T follicular helper cell (primary cell): ENCODE results near the gene PLP2.
"Not testable (repeated sequence)": the region's sequence is repeated elsewhere in the genome, so short reads cannot be mapped to it uniquely, and the experiment has no call there.

Experiments
- DNase-seq: peaks from one replicate; pipeline ENCODE4 v3.0.0-alpha.2; 2020; ENCODE audit warnings: low read depth
- total RNA-seq, 2 experiments: gene quantifications; one replicate each; lab custom pipeline; 2026; lab: John Stamatoyannopoulos, UW

The PLP2 gene, protein sequence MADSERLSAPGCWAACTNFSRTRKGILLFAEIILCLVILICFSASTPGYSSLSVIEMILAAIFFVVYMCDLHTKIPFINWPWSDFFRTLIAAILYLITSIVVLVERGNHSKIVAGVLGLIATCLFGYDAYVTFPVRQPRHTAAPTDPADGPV
- 65.7 to 189 reads per million in 2 experiments for total RNA-seq

DNA sequence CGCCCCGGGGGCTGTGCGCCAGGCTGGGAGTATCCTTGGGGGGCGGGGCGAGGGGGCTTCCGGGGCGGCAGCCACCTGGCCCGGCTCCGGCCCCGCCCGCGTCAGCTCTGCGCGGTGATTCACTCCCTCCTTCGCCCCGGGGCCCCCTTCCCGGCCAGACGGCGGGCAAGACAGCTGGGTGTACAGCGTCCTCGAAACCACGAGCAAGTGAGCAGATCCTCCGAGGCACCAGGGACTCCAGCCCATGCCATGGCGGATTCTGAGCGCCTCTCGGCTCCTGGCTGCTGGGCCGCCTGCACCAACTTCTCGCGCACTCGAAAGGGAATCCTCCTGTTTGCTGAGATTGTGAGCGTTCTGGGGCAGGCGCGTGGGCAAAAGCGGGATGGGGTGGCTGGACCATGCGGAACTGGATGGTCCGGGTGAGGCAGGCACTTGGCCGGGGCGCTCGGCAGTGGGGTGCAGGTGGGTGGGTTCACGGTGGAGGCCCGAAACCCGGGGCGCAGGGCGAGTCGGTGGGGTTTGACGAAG lies at the start of gene PLP2:
Gene PLP2, plus strand, starts transcription at position 147 of the 528 bp plus-strand sequence. Its CDS starts 103 bp downstream, at position 250.
- DNase-seq = peak; percentile 57

DNA sequence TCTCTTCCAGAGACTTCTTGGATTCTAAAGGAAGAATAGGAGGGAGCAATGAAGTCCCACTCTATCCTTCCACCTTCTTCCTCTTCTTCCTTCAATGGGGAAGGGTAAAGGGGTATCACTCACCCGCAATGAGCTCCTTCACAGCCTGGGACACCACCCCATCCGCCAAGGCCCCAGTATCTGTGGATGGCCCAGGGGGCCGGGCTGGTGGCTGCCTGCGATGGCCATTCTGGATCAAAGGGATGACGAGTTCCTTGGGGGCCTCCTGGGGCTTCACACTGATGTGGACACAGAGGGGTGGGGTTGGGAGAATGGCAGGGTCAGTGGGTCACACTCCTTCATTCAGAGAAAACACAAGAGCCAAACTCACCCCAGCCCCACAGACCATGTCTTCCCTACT lies 49.2 kb upstream of the PLP2 start:
- no peak for DNase-seq

DNA sequence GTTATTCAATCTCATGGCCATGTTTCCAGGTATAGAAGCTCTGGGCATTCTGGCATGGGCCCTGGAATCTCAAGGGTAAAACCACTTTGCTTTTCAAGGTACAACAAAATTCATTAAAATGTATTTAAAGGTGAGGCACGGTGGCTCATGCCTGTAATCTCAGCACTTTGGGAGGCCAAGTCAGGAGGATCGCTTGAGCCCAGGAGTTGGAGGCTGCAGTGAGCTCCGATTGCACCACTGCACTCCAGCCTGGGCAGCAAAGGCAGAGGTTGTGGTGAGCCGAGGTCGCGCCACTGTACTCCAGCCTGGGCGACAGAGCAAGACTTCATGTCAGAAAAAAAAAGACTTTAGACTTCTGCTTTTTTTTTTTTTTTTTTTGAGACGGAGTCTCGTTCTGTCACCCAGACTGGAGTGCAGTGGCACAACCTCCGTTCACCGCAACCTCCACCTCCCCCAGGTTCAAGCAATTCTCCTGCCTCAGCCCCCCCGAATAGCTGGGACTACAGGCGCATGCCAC lies 43.9 kb upstream of the PLP2 start:
- DNase-seq = not testable (repeated sequence)

DNA sequence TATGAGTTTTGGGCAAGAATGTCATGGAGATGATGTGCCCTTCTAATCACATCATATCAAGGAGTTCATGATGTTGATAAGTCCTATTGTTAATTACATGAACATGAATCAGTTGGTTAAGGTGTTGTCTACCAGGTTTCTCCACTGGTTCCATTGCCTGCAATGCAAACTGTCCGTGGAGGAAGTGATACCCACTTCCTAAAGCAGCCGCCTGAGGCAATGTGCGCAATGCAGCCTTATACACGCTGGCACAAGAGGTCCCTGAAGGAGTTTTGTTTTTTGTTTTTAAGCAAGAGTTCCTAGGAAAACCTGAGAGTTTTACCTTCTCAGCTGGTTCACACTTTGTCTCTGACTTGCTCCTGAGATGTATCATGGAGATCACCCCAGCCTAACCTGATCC lies 42.3 kb upstream of the PLP2 start:
- DNase-seq = no peak

DNA sequence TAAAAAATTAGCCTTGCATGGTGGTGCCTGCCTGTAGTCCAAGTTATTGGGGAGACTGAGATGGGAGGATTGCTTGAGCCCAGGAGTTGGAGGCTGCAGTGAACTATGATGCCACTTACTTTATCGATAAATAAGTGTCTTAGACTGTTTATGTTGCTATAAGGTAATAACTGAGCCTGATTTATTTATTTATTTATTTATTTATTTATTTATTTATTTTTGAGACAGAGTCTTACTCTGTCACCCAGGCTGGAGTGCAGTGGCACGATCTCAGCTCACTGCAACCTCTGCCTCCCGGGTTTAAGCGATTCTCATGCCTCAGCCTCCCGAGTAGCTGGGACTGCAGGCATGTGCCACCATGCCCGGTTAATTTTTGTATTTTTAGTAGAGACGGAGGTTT lies 39.4 kb upstream of the PLP2 start:
- DNase-seq = not testable (repeated sequence)

DNA sequence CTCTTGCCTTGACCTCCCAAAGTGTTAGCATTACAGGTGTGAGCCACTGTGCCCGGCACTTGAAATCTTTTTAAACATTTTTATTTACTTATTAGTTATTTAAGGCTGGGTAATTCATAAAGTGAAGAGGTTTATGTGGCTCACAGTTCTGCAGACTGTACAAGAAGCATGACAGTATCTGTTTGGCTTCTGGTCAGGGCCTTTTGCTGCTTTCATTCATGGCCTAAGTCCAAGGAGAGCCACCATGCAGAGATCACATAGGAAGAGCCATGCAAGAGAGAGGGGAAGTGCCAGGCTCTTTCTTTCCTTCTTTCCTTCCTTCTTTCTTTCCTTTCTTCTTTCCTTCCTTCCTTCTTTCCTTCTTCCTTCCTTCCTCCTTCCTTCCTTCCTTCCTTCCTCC lies 37.9 kb upstream of the PLP2 start:
- DNase-seq = no peak

DNA sequence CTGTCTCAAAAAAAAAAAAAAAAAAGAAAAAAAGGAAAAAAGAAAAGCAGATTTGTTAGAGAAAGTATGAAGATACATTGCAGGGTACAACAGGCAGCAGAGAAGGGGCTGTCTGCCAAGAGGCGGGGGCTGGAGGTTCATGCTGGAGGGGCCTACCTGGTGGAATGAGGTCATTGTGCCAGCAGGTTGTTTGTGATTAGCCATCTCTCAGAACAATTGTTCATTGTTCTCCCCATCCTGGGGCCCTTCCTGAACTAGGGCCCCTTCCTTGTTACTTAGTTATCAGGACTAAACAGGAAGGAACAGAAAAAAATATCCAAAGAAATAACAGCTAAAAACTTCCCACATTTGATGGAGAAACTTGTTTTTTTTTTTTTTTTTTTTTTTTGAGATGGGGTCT lies 34.2 kb upstream of the PLP2 start:
- no peak for DNase-seq

DNA sequence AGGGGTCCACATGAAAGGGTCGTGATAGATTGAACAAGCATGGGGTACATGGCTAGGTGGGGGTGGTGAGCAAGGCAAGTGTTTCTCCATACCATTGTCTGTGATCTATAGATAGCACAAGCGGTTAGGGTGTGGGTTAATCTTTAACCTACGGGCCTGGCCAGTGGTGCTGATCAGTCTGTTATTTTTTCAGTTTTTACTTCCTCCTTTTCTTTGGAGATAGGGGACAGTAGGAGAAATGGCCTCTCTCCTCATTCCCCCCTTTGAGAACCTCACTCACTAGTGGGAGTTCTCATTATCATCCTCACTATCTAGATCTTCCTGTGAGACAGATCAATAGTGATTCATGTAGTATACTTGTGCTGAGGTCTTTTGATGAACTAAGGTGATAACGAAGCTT lies 32.0 kb upstream of the PLP2 start:
- no peak for DNase-seq

DNA sequence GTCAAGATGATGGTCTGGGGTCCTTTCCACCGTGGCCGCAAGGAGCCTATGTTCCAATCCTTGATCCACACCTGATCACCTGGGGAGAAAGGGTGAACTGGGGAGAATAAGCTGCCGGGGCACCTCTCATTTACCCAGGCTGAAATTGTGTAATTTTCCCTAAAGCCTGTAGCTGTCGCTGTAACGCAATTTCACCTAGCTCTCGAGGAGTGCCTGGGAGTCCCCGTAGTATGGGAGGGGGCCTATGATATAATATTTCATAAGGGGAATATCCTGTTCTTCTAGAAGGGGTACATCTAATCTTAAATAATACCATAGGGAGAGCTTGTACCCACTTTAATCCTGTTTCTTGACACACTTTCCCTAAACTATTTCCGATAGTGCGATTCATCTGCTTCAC lies 29.4 kb upstream of the PLP2 start:
- DNase-seq = not testable (repeated sequence)

DNA sequence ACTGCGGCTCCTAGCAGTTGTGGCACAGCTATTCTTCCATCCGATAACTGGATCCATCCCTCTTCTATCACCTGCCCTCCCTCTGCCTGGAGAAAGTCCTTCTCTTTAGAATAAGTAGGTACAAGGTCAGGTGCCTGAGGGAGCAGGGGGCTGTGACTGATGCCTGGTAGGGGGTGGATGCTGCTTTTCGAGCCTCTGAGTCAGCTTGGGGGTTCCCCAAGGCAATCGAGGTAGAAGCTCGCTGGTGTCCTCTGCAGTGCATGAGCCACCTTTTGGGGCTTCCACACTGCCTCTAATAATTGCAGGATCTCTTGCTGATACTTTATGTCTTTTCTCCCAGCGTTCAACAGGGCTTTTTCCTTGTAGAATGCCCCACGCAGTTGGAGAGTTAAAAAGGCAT lies 28.5 kb upstream of the PLP2 start:
- DNase-seq = not testable (repeated sequence)

DNA sequence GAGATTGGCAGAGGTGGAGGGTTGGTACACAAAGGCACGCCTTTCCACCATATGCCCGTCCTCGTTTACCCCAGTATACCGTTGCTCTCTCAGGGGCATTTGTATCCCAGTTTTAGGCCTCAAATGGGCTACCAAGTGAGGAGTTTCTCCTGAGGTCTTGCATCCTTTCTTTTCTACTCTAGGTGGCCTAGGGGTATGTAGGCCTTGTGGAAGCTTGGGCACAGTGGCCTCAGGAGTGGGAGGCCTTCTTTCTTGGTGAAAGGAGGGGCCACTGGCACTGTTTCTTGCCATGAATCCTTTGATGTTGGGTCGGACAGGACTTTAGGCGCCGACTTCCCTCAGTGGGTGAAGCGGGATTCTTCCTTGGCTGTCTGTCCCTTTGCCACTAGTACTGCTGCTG lies 24.4 kb upstream of the PLP2 start:
- DNase-seq = no peak

DNA sequence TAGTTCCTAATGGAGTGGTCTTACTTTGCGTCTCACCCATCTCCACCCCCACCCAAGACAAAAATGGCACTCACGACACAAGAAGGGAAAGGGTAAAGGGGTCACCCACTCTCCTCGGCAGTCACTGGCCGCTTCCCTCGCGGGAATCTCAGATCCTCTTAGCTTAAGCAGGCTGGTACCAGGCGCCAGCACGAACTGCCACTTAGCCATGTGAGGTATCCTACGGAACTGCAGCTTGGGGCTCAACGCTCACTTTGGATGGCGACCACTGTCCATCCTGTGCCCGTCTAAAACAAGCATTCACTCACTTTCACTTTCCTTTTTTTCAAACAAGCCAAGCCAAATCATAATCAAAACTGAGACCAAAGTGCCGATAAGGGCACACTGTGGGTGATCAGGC lies 23.8 kb upstream of the PLP2 start:
- DNase-seq = no peak

DNA sequence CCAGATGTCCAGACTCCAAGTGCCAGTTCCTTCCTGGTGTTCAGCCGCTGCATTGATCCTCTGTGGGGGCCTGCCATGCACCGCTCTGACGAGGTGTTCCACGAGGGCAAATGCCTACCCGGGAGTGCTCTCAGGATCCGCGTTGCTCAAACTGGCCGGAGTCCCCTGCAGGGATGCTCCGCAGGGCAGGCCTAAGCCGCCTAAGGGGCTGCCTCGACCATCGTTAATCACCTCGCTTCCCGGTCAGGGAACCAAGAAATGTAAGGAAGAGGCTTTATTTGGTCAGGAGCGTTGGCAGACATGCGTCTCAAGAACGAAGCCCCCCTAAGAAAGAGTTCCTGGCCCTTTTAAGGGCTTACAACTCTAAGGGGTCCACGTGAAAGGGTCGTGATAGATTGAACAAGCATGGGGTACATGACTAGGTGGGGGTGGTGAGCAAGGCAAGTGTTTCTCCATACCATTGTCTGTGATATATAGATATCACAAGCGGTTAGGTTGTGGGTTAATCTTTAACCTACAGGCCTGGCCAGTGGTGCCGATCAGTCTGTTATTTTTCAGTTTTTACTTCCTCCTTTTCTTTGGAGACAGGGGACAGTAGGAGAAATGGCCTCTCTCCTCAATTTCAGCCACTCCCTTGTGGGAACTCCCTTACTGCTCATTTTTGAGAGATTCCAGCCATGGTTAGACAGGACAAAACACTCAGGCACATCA lies 23.2 kb upstream of the PLP2 start:
- not testable (repeated sequence) for DNase-seq

DNA sequence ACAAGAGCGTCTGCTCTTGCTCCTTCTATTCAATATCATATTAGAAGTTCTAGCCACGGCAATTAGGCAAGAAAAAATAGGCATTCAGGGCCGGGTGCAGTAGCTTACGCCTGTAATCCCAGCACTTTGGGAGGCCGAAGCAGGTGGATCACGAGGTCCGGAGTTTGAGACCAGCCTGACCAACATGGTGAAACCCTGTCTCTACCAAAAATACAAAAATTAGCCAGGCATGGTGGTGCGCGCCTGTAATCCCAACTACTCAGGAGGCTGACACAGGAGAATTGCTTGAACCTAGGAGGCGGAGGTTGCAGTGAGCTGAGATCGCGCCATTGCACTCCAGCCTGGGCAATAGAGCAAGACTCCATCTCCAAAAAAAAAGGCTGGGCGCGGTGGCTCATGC lies 22.4 kb upstream of the PLP2 start:
- not testable (repeated sequence) for DNase-seq

DNA sequence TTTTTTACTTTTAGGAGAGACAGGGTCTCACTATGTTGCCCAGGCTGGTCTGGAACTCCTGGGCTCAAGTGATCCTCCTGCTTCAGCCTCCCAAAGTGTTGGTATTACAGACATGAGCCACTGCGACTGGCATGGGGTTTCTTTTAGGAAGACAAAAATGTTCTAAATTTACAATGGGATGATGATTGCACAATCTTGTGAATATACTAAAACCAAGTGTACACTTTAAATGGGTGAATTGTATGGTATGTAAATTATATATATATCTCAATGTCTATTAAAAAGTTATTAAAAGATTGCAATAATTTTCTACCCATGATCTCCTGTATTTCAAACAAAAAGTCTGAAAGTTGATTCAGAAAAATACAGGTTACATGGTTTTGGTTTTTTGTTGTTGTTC lies 18.2 kb upstream of the PLP2 start:
- no peak for DNase-seq

DNA sequence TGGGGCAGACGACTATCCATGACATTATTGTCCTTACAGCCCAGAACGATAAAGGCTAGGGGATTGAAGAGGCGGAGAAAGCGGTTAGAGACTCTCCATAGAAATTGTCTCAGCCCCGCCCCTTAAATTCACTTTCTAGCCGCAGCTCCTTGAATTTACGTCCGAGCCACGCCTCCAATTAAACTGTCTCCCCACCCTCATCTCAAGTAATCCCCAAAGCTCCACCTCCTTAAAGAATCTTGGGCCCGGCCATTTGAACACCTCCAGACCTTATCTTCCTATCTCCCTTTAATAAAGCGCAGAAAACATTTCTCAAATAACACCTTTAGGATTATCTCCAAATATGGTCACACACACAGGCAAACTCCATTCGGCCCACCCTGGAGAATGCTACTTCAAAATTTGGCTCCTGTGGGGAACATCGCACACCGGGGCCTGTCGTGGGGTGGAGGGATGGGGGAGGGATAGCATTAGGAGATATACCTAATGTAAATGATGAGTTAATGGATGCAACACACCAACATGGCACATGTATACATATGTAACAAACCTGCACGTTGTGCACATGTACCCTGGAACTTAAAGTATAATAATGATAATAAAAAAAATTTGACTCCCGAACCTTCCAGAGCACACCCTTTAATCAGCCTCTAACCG lies 16.3 kb upstream of the PLP2 start:
- no peak for DNase-seq

DNA sequence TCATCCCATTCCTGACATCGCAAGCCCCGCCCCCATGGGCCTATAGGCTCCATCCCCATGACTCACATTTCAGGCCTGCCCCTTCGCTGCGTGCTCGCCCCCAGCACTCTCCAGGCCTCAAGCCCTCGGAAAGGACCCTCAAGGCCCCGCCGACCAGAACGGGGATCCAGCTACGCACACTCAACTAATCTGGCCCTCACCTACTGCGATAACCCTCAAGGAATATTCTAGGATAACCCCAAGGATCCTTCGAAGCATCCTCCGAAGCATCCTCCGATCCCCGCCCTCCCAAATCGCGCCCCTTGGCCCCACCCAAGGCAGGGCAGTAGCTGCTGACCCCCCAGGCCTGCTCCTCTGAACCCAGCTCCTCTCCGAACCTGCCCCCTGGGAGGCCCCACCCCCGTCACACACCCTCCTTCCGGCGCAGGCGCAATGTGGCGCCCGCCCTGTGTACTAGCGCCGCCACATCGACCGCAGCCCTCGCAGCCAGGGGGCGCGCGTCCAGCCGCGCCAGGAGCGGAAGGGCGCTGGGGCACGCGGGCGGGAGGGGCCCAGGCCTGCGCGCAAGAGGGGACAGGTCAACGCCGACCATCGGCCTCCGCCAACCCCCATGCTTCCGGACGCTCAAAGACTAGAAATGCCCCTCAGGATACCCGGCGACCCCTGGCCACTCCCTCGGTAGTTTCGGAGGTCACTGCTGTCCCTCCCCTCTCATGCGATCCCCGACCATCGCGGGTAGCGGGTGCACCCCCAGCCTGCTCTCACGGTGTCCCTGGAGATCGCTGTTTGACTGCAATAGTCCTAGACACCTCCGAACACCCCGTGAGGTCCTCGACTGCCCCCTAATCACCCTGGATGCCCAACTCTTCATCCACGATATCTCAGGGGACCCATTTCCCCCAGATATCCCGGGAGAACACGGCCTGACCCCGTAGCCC lies 15.5 kb upstream of the PLP2 start:
- DNase-seq = peak; percentile 76

DNA sequence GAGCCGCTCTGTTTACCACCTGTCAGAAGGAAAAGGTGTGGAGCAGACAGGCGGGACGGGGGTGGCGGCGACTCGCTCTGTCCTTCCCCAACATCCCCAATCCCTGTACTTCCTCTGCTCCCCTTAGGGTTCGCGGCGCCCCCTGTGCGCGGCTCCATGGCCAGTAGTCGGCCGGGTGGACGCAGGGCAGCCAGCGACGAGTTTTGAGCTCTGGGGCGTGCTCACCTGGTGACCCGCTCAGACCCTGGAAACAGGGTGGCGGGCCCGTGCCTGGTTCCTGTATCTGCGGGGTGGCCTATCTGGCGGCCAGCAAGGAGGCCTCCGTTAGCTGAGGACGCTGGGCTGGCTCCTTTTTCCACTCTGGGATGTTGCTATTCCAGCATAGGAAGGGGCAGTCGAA lies 14.5 kb upstream of the PLP2 start:
- no peak for DNase-seq

DNA sequence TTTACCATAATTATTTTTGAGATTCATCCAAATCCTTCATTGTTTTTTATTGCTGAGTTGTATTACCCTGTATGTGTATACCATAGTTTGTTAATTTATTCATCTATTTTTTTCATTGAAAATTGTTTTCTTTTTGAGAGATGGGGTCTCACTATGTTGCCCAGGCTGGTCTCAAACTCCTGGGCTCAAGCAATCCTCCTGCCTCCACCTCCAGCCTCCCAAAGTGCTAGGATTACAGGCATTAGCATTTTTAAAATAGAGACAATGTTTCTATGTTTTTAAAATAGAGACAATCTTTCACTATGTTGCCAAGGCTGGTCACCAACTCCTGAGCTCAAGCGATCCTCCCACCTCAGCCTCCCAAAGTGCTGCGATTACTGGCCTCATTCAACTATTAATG lies 10.8 kb upstream of the PLP2 start:
- DNase-seq = no peak

DNA sequence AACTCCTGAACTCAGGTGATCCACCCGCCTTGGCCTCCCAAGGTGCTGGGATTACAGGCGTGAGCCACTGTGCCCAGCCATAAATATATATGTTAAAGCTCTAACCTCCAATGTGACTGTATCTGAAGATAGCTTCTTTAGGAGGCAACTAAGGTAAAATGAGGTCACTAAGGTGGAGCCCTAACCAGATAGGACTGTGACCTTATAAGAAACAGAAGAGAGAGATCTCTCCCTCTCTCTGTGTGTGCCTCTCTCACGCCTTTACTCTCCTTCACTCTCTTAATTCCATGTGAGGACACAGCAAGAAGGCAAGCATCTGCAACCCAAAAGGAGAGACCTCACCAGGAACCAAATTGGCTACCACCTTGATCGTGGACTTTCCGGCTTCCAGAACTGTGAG lies 10.1 kb upstream of the PLP2 start:
- no peak for DNase-seq

DNA sequence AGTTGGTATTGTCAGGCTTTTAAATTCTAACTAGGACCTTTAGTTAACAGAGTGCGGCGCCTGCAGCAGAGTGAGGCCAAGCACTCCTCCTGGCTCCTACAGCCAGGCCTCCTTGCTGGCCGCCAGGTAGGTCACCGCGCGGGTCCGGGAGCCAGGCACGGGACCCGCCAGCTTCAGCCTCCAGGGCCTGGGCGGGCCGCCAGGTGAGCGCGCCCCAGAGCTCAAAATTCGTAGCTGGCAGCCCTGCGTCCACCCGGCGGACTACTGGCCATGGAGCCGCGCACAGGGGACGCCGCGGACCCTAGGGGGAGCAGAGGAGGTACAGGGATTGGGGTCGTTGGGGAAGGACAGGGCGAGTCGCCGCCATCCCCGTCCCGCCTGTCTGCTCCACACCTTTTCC lies 9.1 kb upstream of the PLP2 start, which contains the start of gene MAGIX:
Gene MAGIX, plus strand, starts transcription at position 139 of the 400 bp plus-strand sequence. Its CDS starts 132 bp downstream, at position 271.
- DNase-seq = no peak
